HG02973 (cell line): ENCODE results near the gene GNG7.
"Not testable (repeated sequence)": the region's sequence is repeated elsewhere in the genome, so short reads cannot be mapped to it uniquely, and the experiment has no call there.

Experiments used
- ATAC-seq: cut with Tn5 transposase; IDR thresholded peaks from one replicate; pipeline ENCODE4 v1.9.1; 2021; ENCODE audit warnings: moderate library complexity; ENCODE audit not compliant: unreplicated experiment

Gene GNG7

DNA sequence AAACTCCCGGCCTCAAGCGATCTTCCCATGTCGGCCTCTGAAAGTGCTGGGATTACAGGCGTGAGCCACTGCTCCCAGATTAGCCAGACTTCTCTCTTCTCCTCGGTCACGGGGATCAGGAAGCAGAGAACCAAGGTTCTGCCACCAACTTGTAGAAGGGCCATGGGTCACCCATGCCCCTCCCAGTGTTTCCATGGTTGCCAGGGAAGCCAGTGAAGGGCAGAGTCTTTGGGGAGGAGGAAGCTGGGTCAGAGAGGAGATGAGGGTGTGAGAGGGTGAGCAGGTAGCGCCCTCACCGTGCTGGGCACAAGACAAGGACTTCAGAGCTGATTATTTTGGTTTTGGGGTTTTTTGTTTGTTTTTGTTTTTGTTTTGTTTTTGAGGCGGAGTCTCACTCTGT lies 77.1 kb downstream of the GNG7 start:
- ATAC-seq = no peak

DNA sequence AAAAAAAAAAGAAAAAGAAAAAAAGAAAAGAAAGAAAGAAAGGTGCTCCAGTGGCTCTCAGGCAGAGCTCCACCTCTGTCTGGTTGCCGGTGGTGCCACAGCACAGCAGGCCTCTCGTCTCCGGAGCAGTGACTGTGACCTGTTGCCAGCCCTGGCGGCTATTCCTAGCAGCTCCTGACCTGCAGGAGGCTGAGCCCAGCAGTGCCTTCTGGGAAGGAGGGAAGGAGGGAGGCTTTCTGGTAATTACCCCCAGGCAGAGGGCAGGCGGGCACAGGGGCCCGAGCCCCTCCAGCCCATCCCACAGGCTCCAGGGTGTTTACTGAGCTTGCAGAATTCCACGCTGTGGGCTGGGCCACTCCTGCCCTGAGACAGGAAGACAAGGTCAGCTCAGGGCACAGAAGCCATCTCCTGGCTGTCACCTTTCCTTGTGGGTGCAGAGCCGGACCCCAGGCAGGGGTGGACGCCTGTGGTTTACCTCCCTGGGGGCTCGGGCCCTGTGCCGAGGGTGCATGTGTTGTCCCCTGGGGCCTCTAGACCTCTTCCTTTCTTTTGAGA lies 77.9 kb downstream of the GNG7 start:
- ATAC-seq = no peak

DNA sequence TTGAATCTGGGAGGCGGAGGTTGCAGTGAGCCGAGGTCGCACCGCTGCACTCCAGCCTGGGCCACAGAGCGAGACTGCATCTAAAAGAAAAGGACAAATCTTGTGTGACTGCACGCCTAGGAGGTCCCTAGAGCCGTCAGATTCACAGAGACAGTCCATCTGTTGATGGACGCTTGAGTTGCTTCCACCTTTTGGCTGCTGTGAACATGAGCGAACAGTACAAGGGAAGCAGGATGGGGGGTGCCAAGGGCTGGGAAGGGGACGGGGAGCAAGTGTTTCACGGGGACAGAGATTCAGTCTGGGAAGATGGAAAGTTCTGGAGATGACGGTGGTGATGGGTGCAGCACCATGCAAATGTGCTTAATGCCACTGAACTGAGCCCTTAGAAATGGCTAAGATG lies 78.7 kb downstream of the GNG7 start:
- no peak for ATAC-seq

DNA sequence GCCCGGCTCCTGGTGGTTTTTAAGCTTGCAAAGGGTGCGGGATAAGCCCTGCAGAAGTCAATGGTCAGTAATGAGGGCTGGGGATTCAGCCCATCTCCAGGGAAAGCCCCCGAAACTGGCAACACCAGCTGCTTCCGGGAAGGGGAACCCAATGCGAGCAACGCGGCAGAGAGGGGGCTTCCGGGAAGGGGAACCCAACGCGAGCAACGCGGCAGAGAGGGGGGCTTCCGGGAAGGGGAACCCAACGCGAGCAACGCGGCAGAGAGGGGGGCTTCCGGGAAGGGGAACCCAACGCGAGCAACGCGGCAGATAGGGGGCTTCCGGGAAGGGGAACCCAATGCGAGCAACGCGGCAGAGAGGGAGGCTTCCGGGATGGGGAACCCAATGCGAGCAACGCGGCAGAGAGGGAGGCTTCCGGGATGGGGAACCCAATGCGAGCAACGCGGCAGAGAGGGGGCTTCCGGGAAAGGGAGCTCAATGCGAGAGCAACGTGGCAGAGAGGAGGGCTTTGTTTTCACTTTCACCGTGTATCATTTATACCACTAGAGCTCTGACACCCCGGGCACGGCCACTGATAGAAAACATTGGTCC lies 80.0 kb downstream of the GNG7 start:
- not testable (repeated sequence) for ATAC-seq

DNA sequence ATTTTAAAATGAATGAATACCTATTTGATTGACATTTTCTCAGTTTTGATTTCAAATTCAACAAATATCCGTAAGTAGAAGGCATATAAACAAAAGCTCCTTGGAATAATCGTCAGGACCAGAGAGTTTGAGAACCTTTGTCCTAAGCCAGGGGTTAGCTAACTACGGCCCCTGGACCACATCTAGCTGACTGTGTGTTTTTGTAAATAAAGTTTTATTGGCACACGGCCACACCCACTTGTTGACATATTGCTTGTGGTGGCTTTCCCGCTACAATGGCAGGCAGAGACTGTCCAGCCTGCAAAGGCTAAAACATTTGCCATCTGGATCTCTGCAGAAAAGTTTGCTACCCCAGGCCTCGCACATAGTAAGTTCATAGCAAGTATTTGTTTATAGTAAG lies 83.4 kb downstream of the GNG7 start:
- no peak for ATAC-seq

DNA sequence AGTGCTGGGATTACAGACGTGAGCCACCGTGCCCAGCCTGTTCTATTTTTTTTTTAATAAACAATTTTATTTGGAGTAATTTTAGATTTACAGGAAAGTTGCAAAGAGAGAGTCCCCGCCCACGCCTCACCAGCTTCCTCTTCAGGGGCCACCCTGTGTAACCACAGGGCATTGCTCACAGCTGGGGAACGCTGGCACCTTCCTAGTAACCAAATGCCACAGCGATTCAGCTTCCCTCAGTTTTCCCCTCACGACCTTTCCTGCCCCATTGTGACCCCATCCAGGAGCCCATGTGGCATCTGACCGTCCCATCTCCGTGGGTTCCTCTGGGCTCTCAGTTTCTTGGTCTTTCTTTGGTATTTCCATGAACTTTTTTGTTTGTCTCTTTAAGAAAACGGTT lies 83.9 kb downstream of the GNG7 start:
- no peak for ATAC-seq

DNA sequence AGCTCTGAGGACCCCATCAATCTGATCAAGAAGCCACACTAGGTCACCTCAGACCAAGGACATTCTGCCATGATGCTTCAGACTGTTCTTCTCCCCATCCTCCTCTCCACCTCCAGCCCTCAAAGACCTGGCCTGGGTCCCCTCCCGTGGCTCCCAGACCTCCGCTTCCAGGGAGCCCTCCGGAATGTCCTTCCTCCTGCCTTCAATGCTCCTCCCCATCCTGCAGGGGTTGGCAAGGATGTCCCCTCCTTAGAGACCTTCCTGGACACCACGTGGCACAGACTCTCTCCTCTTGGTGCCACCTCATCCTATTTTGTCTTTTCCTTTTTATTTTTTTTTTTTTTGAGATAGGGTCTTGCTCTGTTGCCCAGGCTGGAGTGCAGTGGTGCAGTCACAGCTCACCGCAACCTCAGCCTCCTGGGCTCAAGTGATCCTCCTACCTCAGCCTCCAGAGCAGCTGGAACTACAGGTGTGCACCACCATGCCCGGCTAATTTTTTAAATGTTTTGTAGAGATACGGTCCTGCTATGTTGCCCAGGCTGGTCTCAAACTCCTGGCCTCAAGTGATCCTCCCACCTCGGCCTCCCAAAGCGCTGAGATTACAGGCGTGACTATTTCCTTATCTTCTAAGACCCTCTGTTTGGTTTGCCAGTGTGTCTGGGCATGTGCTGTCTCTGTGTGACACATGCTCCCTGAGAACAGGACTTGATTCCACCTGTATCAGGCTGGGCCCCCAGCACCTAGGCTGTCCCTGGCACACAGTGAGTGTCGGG lies 84.9 kb downstream of the GNG7 start:
- ATAC-seq = no peak

DNA sequence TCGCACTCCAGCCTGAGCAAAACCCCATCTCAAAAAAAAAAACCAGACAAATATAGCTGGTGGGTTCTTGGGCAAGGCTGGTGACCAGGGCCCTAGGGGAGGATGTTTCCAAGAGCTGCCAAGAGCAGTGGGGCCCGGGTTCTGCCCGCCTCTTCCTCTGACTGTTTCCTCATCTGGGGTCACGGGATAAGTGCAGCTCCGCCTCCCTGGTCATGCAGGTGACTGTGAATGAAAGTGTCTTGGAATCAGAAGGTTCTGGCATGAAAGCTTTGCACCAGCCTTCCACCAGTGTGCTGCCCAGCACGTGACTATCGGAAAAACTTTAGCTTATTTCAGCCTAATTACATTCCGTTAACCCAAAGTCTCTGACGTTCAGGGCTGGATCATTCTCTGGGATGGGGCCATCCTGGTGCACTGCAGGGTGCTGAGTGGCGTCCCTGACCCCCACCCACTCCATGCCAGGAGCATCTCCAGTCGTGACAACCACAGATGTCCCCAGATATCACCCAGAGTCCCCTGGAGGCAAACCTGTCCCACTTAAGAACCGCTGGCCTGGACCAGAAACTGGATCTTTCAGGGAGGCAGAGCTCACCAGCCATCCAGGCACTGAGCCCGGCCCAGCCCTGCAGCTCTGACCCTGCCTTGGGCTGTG lies 85.6 kb downstream of the GNG7 start:
- no peak for ATAC-seq

DNA sequence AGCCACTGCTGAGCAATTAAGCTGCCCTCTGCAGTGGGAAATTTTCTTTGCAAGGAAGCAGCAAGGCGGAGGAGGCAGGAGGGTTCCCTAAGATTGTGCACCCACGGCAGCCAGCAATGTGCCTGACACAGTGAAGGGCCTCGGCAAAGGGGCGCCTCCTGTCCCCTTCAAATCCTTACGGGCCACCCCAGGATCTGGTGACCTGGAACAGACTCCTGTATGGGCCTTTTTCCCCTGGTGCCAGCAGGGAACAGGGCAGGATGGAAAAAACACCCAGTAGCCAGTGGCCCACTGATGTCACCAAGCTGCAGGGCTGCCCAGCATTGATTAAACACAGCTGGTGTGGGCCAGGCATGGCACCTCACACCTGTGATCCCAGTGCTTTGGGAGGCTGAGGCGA lies 86.7 kb downstream of the GNG7 start:
- no peak for ATAC-seq

DNA sequence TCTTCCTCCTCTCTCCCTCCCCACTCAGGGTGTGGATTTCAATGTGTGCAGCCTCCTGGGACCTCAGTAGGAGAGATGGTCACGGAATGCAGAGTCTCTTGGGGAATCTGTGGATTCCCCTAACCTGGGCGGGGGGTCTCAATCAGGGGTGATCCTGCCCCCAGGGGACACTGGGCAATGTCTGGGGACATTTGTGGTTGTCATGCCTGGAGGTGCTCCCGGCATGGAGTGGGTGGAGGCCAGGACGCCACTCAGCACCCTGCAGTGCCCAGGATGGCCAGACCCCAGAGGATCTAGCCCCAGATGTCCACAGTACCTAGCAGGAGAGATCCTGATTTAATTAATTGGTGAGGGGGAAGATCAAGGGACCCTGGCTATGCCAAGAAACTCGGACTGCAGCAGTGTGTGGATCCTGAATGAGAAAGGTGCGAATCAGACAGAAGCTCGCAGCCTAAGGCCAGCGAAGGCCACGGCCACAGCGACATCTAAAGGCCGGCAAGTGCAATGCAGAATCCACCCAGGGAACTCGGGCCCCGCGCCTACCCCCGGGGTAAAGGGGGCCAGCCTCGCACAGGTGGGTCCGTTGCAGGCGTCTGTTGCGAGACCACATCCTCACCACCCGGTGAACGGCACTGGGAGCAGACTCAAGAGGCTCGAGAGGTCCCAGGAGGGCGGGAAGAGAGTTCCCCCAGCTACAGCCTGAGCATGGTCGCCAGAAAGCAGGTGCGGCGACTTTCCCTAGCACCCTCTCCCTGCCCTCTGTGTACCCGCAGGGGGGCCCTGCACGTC lies 88.8 kb downstream of the GNG7 start:
- ATAC-seq = no peak

DNA sequence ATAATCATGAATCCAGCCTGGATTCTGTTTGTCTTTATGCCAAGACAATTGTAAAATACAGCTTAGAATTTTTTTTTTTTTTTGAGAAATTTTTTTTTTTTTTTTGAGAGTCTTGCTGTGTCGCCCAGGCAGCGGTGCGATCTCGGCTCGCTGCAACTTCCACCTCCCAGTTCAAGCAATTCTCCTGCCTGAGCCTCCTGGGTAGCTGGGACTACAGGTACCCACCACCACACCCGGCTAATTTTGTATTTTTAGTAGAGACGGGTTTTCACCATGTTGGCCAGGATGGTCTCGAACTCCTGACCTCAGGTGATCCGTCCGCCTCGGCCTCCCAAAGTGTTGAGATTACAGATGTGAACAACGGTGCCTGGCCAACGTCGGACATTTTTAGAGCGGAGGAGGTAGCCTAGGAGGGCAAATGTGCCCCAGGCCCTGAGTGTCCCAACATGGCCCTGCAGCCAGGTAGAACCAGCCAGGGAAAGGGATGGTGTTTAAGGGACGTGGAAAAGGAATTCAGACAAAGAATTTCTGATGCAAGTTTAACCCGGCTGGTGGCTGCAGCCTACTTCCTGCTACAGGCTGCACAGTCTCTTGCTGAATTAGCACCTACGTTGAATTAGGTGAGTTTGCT lies 89.8 kb downstream of the GNG7 start:
- ATAC-seq = no peak

DNA sequence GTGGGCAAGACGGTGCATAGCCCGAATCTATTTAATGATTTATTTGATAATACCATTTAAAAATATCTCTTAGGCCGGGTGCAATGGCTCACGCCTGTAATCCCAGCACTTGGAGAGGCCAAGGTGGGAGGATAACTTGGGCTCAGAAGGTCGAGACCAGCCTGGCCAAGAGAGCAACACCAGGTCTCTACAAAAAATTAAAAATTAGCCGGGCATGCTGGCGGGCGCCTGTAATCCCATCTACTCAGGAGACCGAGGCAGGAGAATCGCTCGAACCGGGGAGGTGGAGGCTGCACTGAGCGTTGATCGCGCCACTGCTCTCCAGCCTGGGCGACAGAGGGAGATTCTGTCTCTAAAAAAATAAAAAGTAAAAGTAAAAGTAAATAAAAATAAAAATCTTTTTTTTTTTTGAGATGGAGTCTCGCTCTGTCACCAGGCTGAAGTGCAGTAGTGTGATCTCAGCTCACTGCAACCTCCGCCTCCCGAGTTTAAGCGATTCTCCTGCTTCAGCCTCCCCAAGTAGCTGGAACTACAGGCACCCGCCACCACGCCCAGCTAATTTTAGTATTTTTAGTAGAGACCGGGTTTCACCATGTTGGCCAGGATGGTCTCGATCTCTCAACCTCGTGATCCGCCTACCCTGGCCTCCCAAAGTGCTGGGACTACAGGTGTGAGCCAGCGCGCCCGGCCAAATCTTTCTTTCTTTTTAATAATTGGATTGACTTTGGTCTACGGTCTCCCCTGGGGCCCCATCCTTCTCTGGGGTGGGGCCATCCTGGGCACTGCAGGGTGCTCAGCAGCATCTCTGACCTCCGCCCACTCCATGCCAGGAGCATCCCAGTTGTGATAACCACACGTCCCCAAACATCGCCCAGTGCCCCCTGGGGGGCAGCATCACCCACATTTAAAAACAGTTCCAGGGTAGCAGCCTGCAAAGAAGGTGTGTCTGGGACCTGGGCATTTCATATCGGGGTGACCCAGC lies 90.7 kb downstream of the GNG7 start:
- ATAC-seq = no peak

DNA sequence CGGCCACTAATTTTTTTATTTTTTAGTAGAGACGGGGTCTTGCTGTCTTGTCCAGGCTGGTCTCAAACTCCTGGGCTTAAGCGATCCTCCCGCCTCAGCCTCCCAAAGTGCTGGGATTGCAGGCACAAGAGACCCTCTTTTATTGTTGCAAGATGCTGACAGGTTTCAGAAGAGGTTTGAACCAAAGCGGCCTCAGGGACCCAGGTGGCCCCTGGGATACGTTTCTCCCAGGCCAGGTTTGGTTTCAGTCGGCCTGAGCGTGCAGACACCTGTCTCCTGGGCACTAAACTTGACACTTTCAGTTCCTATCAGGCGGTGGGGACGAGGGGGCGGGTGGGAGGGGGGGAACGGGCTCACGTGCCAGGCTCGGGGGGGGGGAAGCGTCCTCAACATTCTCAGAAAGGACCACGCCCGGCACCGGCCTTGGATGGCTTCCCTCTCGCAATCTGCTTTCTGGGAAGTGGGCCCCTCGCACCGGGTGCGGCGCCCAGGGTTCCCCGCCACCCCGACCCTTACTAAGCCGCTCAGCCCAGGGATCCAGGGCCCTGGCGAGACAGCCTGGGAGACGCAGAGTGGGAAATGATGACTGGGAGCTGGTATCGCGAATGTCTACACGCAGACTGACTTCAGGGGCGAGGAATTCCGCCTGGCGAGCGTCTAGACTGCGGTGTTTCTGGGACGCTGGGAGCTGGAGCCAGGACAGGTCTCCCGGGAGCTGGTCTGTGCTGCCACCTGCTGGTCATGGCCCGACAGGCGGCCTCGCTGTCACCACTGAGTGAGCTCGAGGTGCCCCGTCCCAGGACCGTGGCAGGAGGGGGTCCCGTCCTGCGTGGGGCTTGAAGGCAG lies 91.6 kb downstream of the GNG7 start:
- no peak for ATAC-seq

DNA sequence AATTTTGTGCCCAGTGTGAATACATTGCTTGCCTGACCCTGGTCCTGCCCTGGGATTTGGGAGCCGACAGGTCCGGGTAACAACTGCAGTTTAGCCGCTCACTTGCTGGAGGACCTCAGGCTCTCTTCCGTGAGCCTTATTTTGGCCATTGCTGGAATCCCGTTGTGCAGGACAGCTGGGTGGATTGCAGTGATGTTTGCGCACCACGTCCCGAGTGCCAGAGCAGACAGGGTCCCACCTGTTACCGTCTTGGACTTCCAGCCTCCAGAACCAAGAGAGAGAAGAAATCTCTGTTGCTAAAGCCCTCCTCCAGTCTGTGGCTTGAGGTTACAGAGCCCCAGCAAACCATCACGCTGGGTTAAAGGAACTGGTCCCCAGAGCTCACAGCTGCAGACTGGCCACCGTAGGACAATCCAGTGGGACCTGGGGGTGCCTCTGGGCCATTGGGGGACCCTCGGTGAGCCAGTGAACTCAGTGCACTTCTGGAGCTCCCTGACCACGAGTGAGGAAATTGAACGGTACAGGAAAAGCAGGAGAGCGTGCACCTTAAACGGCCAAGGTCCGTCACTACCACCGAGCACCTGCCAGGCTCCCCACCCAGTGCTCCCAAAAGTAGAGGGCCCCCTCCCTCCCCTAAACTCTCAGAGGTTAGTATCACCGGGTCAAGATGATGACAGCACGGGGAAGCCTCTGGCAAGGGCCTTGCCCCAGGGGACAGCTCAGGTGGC lies 92.9 kb downstream of the GNG7 start:
- no peak for ATAC-seq

DNA sequence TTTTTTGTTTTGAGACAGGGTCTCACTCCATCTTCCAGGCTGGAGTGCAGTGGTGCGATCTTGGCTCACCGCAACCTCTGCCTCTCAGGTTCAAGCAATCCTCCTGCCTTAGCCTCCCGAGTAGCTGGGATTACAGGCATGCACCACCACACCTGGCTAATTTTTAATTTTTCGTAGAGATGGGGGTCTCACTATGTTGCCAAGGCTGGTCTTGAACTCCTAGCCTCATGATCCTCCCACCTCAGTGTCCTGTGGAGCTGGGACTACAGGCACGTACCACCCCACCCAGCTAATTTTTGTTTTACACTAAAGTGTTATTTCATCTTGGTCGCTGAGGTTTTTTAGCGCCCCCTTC lies 93.5 kb downstream of the GNG7 start:
- ATAC-seq = not testable (repeated sequence)

DNA sequence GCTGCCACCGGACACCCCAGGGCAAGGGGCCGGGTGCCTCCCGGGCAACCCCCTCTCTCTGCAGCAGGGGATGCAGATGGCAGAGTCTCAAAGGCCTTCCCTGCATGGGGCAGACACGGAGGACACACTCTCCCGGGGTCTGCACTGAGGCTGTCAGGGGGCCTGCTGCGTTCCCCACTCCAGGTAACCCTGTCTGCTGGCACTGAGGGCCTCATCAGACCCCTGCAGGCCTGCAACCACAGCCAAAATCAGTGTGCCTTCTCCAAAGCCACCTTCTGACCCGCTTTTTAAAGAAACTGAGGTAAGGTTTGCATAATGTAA lies 93.9 kb downstream of the GNG7 start:
- no peak for ATAC-seq

DNA sequence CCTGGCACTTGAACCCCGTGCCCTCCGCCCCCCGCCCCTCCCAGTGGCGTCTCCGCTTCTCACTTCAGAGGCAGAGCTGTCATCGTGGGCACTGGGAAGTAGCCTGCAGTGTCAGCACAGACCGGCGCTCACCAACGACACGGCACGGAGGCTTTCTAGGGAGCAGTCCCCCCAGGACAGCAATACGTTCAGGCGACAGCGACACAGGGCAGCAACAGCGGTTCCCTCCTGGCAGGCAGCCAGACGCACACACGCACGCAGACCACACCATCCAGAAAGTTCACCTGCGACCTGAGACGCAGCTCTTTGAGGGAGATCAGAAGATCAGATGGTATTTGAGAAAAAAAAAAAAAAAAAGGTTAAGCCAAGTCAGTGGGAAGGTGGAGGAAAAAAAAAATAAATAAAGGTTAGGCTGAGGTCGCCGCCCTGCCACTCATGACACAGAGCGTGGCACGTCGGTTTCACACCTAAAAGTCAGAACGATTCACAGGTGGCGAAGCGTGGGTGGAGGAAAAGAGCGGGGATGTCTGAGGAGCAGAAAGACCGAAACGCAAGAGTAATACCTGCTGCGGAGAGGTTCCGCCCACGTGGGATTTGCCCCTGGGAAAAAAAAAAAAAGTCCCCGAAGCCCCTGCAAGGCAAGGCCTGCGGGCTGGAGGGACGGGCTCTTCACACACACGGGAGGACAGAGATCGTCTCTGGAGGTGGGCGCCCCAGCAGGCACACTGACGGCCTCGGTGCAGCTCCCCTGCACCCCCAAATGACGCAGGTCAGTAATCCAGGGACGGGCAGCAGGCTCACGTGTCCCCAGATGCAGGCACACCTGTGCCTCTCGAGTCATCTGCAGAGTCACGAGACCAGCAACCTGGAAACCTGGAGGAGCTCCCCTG lies 94.5 kb downstream of the GNG7 start:
- ATAC-seq = peak; percentile 42
